GM10248 (cell line): ENCODE measurements around the gene ZNF219.

Experiments
- CTCF ChIA-PET: fragments of 300-600 bp; sonication (Branson Sonifier 250); formaldehyde crosslinking; extraction: SDS; loops from one replicate; lab custom pipeline; 2021; ENCODE audit warnings: antibody characterized with exemption; lab: Yijun Ruan, JAX
- POLR2A ChIA-PET: fragments of 350-650 bp; sonication (Branson Sonifier 250); formaldehyde crosslinking; extraction: SDS; loops from one replicate; lab custom pipeline; 2020; ENCODE audit warnings: antibody characterized with exemption; lab: Yijun Ruan, JAX
- DNase-seq: peaks from one replicate; pipeline ENCODE4 v3.0.0; 2012; ENCODE audit errors: extremely low spot score
- CTCF ChIP-seq: IDR thresholded peaks from 2 replicates; pipeline ENCODE4 v1.5.1; 2012; ENCODE audit warnings: mild to moderate bottlenecking, low read depth; ENCODE audit errors: extremely low read depth, missing control alignments, control extremely low read depth

The ZNF219 gene

DNA sequence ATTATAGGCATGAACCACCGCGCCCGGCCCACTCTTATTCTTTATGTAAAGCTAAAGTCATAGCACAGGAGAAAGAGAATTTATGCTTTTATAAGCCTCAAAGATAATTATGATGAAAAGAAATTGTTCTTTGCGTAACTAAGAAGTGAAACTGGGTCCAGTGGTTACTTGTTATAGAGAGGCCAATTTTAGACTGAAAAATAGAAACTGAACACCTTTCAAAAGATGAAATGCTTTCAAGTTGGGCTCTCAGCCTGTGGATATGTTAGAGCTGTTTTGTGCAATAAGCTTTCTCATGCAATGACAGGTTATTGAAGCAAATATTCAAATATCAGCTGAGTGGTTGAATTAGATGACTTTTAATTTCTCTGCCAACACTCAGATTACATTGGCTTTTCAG is 10.3 kb upstream of the ZNF219 start:
- TF ChIP-seq CTCF = no peak
- POLR2A ChIA-PET = no interaction called here
- CTCF ChIA-PET = interaction anchor here (0.7 to 13.3 kb wide), 11 partner anchors 8 to 93 kb away, joined by 3 to 228 read pairs (median 4); partner anchors contain the start of genes ARHGEF40 and TMEM253
- DNase-seq = no peak

GRCh38 chr14:21107283-21107800 is 8.9 kb upstream of the ZNF219 start:
- DNase-seq = no peak
- CTCF ChIA-PET = interaction anchor here (1.3 to 13.3 kb wide), 6 partner anchors 13 to 92 kb away, joined by 3 to 228 read pairs (median 21); partner anchors contain the start of gene ARHGEF40
- no peak for TF ChIP-seq CTCF
- POLR2A ChIA-PET = no interaction called here

GRCh38 chr14:21106498-21107282 is 8.2 kb upstream of the ZNF219 start:
- DNase-seq = peak; percentile 76
- CTCF ChIA-PET = interaction anchor here (1.3 to 13.3 kb wide), 7 partner anchors 12 to 91 kb away, joined by 3 to 228 read pairs (median 28); partner anchors contain the start of gene ARHGEF40

DNA sequence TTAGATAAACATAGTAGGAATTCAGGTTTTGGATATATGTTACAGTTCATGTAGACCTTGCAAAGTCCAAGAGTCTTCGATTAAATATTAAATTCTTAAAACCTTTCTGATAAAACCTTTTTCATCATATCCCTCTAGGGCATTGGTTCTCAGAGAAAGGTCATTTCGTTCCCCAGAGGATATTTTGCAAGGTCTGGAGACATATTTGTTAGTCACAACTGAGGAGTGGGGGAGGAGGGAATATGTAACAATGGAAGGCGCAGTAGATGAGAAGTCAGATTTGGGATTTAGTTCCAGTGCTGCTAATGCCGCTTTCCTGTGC is 7.7 kb upstream of the ZNF219 start:
- TF ChIP-seq CTCF = no peak
- POLR2A ChIA-PET = no interaction called here
- CTCF ChIA-PET = interaction anchor here (1.3 to 13.3 kb wide), 8 partner anchors 12 to 98 kb away, joined by 3 to 228 read pairs (median 48); partner anchors contain the start of gene ARHGEF40
- DNase-seq = no peak

More at GRCh38 chr14:21106498-21107282, 8.2 kb upstream of the ZNF219 start:
- POLR2A ChIA-PET = no interaction called here
- peak; percentile 95 for TF ChIP-seq CTCF

- CTCF ChIA-PET = interaction anchor here (0.8 to 13.3 kb wide), 28 partner anchors 8 to 410 kb away, joined by 3 to 228 read pairs (median 6); partner anchors contain the start of genes ARHGEF40 and SLC39A2
- no peak for TF ChIP-seq CTCF
- POLR2A ChIA-PET = interaction anchor here (0.6 to 1.1 kb wide), 2 partner anchors 22 to 90 kb away, joined by 3 read pairs; no protein-coding TSS in a partner anchor
- DNase-seq = peak; percentile 2
These were observed 6.6 kb upstream of the ZNF219 start for GRCh38 chr14:21105095-21105494.

GRCh38 chr14:21104448-21105060 is 6.1 kb upstream of the ZNF219 start:
- POLR2A ChIA-PET = interaction anchor here (0.6 to 1.1 kb wide), 3 partner anchors 12 to 90 kb away, joined by 3 read pairs; no protein-coding TSS in a partner anchor
- TF ChIP-seq CTCF = peak; percentile 97
- CTCF ChIA-PET = interaction anchor here (0.7 to 13.3 kb wide), 31 partner anchors 8 to 409 kb away, joined by 3 to 228 read pairs (median 6); partner anchors contain the start of genes ARHGEF40, METTL3 and SLC39A2
- DNase-seq = peak; percentile 66
